Measurements from ENCODE around the gene PITX2.

Gene PITX2

DNA sequence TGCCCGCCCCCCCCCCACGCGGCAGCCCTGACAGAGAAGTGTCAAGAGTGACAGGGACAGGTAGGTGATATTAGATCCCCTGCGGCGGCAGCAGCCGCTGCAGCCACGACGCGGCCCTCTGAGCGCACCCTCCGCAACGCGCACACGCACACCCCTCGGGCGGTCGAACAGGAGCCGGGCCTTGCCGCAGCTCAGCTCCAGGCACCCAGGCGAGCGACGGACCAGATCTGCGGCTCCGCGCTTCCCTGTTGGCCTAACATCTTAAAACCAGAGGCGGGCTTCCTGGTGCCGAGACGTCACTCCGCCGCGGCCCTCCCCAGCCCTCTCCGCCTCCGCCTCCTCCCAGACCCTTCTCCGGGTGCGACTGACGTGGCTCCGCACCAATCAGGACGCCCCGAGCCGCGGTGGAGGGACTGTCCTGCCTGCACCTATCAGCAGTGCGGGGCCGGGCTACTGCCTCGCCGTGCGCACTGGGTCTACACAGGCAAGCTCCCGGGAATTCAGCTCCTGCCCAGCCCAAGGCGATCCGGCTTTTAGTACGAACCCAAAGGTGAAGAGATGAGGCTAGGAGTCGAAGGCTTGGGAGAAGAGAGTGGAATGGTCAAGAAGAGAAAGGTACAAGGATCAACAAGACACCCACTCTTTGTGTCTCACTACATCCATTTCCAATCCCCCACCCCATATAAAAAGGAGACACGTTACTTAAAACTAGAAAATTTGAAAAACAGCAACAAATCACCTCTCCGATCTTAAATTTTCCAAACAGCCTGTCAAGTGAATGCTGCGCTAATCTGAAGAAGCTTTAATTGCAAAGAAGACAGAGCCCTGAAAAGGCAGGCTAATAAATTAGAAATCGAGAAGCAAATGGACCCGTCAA lies at the start of gene PITX2:
Gene PITX2 (minus strand): TSS at position 237 of the 877 bp plus-strand sequence. CDS start 617 bp downstream, outside the sequence.
- DNase-seq (ENCODE audit: low read depth): peak; percentile 76

DNA sequence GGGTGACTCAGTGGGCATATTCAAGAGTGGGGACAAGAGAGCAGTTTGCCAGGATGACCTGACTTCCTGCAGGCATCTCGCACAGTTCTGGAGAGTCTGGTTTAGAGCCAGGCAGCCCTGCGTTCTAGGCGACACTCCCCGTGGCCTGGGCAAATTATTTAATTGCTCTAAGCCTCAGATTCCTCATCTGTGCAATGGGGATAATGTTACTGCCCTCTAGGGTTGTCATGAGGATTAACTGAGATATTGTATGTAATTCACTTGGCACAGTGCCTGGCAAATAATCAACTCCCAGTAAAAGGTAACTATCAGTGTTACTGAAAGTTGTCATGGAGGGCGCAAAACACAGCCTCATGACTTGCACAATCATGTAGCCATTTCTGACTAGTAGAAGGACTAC lies 48.8 kb upstream of the PITX2 start:
- no peak for DNase-seq (ENCODE audit: low read depth)

DNA sequence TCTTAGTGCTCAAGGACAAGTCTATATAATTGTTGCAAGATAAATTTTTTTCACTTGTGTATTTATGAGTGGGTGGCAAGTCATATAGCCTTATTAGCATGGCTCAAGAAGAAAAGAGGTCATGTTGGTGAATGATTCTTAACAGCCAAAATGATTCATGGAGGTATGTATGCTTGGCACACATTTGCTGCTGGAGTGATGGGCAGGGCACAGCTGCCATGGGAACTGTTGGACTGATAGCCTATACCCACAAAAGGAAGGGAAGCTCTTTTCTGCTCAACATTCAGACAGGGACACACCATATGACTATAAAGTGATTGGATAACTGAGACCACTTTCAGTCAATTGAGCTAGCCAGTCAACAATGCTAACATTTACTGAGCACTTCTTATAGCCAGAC lies 46.8 kb upstream of the PITX2 start:
- no peak for DNase-seq (ENCODE audit: low read depth)

DNA sequence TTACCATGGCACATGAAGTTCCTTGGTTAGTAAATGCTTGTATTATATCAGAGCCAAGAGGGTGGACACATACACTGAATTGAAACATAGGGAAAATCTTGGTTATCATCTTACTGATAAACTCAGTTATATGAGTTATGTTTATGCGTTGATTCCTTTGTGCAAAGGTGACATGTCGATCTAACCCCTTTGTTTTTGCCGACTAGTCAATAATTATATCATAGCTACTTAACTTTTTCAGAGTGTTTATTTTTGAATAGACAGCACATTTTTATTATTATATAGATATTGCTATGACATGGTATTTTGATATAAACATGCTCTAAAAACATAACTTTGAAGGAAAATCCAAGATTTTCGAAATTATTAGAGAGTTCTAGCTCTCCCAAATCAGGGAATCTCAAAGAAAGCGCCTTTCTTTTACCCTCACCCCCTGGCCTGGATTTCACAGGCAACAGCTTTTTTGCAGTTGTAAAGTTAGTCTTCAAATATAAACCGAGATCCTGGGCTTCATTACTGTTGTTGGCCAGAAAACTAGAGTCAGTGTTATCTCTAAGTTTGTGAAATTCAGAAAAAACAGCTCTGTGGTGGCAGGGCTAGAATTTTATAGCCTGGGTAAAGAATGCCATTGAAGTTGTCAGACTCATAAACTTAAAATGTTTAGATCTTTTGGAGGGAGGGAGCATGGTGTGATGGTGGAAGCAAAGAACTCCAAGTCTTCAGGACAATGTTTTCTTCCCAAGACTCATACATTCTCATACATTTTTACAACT lies 45.8 kb upstream of the PITX2 start:
- DNase-seq (ENCODE audit: low read depth): no peak

DNA sequence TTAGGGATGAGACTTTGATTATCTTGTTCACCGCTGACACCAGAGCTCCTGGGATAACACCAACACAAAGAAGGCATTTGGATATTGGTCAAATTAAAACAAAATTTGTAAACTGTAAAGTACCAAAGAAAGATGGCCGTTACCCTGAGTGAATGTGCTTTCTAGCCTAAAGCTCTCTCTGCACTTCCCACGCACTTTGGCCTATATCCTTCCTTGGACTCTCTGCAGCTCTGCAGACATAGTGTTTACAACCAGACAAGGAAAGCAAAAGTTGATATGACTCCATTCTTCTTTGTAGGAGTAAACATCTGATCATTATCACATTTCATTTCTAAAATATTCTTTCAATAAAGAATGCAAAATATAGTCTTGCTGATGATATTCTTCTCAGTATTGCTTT lies 44.8 kb upstream of the PITX2 start:
- DNase-seq (ENCODE audit: low read depth): no peak

DNA sequence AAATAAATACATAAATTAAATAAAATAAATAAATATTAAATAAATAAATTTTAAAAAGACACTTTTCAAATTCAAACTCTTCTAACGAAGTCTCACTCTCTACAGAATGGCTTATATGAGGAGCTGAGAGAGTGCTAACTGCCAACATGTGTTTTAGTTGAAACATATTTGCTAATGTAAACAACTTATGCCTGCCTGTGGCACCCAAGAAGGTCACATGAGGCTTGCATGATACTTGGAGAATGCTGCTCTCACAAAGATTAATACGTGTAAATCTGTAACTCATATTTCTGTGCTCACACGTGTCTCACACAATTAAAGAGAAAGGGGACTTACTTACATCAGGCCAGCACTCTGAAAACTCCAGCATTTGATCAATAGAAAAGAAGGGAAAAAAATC lies 43.2 kb upstream of the PITX2 start:
- no peak for DNase-seq (ENCODE audit: low read depth)

DNA sequence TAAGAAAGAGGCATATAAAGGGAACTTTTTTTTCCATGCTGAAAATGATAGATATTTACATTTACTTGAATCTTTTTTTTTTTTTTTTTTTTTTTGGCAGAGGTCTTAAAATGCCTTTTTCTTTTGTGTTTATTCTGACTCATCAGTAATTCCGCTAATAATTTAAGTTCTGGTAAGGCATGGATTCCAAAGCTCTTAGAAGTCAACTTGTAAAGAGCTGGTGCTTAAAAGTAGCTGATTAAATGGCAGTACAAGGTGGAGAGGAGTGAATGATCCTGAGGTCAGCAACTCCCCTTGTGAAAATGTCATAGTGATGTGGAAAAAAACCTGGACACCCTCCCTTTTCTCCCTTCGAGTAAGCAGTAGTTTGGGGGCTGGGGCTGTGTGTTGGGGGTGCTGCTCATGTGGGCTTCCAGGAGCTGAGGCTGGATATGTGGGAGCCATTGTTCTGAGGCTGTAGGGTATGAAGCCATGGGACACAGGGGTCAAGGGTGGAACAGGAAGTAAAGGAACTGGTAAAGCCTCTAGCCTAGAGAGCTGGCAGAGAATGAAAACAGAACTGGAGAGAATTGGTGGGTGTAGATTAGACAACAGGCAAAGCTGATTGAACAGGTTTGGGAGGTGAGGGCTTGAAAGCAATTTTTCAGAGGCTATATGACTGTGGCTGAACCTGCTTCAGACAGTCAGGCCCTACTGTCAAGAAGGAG lies 41.0 kb upstream of the PITX2 start:
- peak; percentile 41 for DNase-seq (ENCODE audit: low read depth)

DNA sequence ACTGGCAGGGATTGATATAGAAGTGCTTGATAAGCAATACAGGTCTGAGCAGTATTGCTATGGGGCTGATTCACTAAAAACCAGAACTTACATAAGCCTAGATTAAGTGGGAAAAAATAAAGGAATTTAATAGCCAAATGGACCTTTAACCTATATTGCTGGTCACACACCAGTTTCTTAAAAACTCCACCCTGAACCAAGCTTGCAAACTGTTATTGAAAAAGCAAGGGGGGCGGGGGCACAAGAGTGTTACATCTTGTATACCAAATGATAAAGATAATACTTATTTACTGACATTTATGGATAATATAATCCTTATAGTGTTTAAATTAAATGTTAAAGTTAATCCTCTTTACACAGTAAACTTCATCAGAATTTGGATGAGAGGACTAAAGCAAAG lies 40.3 kb upstream of the PITX2 start:
- DNase-seq (ENCODE audit: low read depth): no peak

DNA sequence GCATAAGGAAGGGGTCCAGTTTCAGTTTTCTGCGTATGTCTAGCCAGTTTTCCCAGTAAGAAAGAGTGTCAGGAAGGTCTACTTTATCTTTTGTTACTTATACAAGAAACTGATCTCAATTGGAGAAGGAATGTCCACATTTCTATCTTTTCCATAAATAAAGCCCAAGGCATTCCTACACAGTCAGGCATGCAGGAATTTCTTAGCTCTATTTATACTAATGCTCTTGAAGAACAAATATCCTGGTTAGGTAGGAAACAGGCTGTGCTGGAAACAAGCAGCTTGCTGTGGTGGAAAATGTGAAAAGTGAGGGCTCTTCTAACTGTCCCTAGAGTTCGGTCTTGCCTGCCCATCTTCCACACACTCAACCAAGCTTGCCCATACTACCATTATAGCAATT lies 37.9 kb upstream of the PITX2 start:
- DNase-seq (ENCODE audit: low read depth): no peak

DNA sequence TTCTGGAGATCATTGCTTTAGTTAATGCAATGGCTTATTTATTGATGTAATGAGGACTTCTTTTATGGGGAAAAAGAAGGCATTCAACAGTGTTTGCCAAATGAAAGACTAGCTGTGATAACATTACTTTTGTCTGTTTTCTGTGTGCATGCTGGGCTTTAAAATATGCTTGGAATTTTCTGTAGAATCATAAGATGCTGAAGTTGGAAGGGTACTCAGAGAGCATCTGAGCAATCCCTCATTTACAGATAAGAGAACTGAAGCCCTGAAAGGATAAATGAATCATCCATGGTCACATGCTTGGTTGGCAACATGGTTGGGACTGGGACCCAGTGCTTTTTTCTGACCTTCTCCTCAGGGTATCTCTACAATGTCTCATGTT lies 31.4 kb upstream of the PITX2 start:
- DNase-seq (ENCODE audit: low read depth): no peak

DNA sequence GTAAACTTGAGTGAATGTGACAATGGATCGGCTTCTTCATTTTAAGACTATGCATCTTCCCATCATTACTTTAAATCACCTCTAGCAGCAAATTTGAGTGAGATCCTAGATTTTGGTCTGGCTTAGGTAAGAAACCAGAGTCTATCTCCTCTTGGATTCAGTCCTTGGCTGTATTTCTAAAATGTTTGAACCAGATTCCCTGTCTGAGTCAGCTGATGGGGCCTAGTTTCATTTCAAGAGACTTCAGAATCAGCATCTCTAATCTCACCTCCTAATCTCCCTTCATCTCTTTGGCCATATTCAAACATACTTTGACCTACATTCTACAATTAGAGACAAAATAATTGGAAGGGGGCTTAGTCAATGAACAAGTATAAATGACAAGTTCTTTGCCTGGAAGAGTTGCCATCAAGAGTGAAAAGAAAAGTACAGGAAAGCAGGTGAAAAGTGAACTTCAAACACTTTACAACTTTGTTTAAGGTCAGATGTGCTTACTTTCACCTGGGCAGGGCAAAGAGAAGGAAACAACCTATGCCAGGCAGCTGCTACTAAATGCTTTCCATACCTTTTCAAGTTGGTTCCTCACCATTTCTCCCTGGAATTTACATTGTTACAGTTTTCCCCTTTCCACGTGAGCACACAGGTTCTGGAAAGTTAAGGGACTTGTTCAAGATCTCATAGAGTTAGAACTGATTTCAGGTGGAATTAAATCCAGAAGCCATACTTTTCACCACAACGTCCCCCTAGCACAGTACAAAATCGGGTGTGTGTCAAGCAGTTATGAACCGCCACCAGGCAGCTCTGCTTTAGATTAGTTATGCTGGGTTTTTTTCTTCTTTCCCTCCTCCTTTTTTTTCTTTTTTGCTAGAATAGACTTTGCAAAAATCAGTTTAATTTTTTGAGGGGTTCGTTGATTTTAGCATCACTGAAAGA lies 30.7 kb upstream of the PITX2 start:
- DNase-seq (ENCODE audit: low read depth): no peak

DNA sequence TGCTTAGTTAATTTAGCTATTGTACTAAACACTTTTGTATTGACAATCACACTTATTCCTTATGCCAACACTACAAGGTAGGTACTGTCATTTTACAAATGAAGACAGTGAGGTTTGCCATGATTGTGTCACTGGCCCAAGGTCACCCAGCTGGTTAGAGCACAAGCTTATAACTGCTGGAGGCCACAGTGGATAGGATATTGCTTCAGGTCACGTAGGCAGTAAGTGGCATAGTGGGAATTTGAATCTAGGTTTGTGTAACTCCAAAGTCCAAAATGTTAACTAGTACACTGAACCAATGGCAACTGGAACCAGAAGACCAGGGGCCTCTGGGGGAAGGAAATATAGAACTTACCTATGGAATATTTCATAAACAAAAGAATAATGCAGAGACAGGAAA lies 21.1 kb upstream of the PITX2 start:
- no peak for DNase-seq (ENCODE audit: low read depth)

DNA sequence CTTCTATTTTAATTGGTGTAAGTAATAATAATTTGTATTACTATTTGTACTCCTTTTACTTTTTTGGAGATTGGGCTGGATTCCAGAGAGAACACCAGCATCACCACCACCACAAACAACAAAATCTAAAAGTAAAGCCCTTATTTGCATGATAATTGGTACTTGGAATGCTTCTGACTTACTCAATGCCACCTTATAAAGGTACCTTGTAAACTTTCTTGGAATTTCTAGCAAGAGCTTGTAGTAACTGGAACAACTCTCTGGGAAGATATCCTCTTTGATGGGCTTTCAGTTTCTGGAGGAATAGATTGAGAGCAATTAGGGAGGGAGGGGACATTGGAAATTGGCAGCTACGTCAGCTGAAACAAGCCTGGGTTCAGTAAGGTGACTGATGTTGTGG lies 20.2 kb upstream of the PITX2 start:
- no peak for DNase-seq (ENCODE audit: low read depth)

DNA sequence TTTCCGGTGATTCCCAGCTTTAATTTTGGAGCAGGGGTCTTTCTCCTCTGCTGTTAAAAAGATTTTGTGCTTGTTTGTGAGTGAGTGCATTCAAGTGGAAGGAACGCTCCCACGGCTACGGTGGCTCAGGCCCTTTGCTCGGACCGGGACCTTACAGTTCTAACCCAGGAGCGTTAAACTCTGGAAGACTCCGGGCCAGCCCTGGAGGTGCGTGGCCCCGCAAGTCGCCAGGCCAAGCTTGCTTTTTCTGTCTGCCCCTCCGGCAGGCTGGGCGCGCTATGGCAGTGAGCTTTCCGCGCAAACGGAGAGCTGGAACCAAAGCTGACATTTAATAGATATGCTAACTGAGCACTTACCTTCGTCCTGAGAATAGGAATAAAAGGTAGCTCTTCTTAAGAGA lies 18.3 kb upstream of the PITX2 start:
- no peak for DNase-seq (ENCODE audit: low read depth)

DNA sequence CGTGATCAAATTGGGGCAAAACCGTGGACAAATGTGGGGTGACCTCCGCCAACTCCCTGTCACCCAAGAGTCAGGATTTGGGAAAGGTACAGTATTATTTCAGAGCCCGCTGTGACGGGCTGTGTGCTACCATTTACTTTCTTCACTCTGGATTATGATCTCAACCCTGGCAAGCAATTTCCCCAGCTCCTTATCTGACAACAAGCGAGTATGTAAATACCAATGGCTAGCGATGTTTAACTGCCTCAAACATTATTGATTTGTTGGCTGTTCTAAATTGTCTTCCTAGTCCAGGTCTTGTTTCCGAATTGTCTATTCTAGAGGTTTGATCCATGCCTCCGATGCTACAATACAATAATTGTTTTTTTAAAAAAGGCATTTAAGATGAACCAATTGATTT lies 17.7 kb upstream of the PITX2 start:
- DNase-seq (ENCODE audit: low read depth): no peak

DNA sequence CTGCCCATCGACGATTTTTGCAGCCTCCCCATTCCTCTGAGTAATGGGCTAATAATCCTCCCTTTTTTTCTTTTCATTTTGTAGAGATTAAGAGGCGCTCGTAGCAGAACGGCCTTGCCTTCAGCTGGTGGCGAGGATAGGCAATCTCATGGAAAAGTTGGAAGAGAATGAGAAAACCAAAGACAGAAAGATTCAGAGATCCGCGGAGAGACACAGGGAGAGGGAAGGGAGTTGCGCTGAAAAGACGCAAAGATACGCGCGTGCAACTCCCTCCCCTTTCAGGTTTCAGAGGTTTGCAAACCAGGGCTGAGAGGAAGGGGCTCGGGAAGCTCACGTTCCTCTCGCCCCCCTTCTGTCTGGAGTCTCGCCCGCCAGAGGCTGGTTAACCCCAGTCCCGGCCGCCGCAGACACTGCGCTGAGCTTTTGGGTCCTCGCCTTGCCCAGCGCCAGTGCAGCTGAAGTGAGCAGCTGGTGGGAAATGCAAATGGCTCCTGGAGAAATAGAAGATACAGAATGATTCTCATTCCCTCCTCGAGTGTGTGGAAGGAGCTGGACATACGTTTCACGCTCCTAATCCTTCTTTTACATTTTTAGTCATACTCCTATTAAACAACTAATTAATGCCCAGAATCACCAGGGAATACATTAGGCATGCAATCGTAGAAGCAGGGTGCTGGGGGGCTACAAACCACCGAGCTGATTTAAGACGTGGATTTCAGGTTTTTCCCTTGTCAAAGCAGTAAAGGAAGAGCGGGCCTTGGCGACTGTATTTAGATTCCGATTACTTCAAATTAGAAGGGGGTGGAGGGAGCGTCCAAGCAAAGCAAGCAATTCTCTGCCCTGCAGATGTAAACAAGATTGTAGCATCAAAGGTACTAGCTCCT lies 16.6 kb upstream of the PITX2 start:
- no peak for DNase-seq (ENCODE audit: low read depth)

DNA sequence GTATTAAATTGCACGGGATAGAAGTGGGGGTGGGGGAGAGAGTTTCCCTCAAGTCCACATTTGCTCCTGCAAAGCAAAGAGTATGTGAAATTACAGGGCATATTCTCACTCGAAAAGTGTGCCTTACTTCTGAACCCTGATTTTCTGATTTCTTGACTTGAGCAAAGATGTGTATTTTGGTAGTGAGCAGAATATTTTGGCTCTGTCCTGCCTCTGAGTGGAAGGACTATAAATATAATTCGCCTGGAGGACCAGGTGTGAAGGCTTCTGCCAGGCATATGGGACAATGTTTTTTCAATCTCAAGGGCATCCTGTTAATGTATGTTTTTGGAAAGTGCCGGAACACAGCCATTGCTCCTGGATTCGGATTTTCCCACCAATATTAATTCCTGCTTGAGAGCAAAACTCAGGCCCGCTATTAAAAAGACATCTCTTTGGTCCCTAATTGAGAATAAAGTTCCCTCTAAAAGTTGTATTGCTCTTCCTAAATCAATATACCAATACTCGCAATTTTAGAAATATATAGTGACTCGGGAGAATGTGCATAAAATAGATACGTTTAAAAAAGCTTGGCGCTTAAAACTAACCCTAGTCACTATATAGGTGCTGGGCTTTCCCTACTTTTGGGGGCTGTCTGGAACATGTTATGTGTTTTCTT lies 15.3 kb upstream of the PITX2 start:
- DNase-seq (ENCODE audit: low read depth): no peak

DNA sequence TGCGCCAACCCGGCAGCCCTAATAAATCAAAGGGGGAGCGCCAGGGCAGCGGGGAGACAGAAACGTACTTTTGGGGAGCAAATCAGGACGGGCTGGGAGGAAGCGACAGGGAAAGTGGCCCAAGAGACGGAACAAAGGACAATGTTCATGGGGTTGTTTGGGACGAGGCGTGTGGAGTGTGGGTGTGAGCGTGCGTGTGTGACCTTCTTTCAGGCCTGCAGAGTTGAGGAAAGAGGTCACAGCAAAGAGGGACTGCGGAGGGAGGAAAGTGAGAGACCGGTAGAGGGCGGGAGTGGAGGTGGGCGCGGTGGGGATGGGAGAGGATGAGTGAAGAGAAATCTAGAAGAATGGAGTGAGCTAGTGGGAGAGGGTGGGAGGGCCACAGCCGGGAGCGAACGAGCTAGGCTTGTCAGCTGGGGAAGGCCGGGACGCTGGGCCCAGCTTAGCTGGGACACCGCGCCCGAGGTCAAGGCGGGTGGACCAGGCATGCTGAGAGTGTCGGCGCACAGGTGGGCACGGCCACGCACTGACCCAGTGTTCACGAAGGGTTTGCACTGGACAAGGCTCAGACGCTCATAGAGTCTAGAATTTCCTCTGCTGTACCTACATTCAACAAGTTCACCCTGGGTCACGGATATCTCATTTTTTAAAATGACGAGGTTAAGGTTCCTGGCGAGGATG lies 14.7 kb upstream of the PITX2 start:
- no peak for DNase-seq (ENCODE audit: low read depth)

DNA sequence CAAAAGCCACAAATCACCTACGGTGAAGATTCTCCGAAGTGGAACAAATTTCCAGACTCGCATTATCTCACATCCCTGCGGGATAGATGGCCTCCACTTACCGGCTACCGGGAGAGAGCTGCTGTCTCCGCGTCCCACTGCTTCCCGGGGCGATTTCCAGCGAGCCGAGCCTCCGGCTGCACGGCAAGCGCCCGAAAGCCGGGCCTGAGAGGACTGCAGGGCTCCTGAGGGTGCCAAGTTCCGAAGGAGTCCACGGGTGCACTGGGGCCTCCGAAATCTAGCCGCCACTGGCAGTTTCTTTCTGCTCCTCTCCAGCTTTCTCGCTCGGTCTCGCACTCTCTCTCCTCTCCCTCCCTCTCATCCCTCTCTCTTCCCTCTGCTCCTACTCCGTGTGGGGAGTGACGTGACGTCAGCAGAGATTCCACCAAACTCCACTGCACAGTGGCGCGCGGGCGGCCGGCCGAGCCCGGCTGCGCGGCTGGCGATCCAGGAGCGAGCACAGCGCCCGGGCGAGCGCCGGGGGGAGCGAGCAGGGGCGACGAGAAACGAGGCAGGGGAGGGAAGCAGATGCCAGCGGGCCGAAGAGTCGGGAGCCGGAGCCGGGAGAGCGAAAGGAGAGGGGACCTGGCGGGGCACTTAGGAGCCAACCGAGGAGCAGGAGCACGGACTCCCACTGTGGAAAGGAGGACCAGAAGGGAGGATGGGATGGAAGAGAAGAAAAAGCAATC lies 14.0 kb upstream of the PITX2 start:
- no peak for DNase-seq (ENCODE audit: low read depth)

All from HS-5 (cell line).